GM10847 (cell line): ENCODE results near the gene C6orf118.

Experiments used
- POLR2A ChIP-seq: IDR thresholded peaks from 2 replicates; pipeline ENCODE4 v1.6.1; 2011; ENCODE audit not compliant: insufficient read length; ENCODE audit errors: extremely low read depth

C6orf118 gene

GRCh38 chr6:165308926-165309731, at the start of gene C6orf118:
TSS of gene C6orf118 (minus strand) at chr6:165309605. CDS start at chr6:165309586, 19 bp downstream.
- TF ChIP-seq POLR2A, result no peak

GRCh38 chr6:165345700-165346099, 36.3 kb upstream of the C6orf118 start:
- TF ChIP-seq POLR2A, result no peak

- no peak for TF ChIP-seq POLR2A
Observed at GRCh38 chr6:165340532-165340931, 31.1 kb upstream of the C6orf118 start.

GRCh38 chr6:165325609-165326008, 16.2 kb upstream of the C6orf118 start:
- TF ChIP-seq POLR2A, result no peak

- TF ChIP-seq POLR2A, result no peak
Observed at GRCh38 chr6:165321555-165322145, 12.2 kb upstream of the C6orf118 start.

- no peak for TF ChIP-seq POLR2A
Observed at GRCh38 chr6:165321150-165321549, 11.7 kb upstream of the C6orf118 start.

GRCh38 chr6:165317723-165318122, 8.3 kb upstream of the C6orf118 start:
- TF ChIP-seq POLR2A, result no peak

- TF ChIP-seq POLR2A, result no peak
Observed at GRCh38 chr6:165306955-165307354, 2.5 kb downstream of the C6orf118 start.

GRCh38 chr6:165301372-165302246, 7.8 kb downstream of the C6orf118 start:
- TF ChIP-seq POLR2A, result no peak

GRCh38 chr6:165300422-165300936, 8.9 kb downstream of the C6orf118 start:
- TF ChIP-seq POLR2A, result no peak

- TF ChIP-seq POLR2A, result no peak
Observed at GRCh38 chr6:165298875-165299274, 10.5 kb downstream of the C6orf118 start.

- no peak for TF ChIP-seq POLR2A
Observed at GRCh38 chr6:165298402-165298801, 11.0 kb downstream of the C6orf118 start.

- TF ChIP-seq POLR2A, result no peak
Observed at GRCh38 chr6:165292657-165293056, 16.7 kb downstream of the C6orf118 start.

- no peak for TF ChIP-seq POLR2A
Observed at GRCh38 chr6:165274611-165275010, 34.8 kb downstream of the C6orf118 start.

GRCh38 chr6:165272585-165272984, 36.8 kb downstream of the C6orf118 start:
- TF ChIP-seq POLR2A, result no peak
